HL-60 (cell line): ENCODE measurements around the gene COBL.
A peak's percentile ranks its signal among the peaks of the same experiment; 100 is the strongest.

Source experiments
- DNase-seq, 2 experiments: peaks; one replicate each; pipeline ENCODE4 v3.0.0-alpha.2; 2010 to 2020; ENCODE audit warnings: low read depth in 1 of 2, low spot score in 1 of 2
- H3K27ac ChIP-seq: fragments of 250-450 bp; sonication (Bioruptor Pico); replicated peaks from 2 replicates; pipeline ENCODE4 v1.5.1; 2020; ENCODE audit warnings: mild to moderate bottlenecking, moderate library complexity
- H3K27me3 ChIP-seq: fragments of 250-450 bp; sonication (Bioruptor Pico); 2 replicates; pipeline ENCODE4 v1.5.1; 2021; ENCODE audit warnings: mild to moderate bottlenecking, moderate library complexity; ENCODE audit not compliant: insufficient read depth, poor library complexity, severe bottlenecking
- H3K4me3 ChIP-seq: replicated peaks from 2 replicates; pipeline ENCODE4 v1.5.1; 2011; ENCODE audit warnings: mild to moderate bottlenecking, control low read depth, low read length; ENCODE audit not compliant: insufficient read depth
- GABPA ChIP-seq: IDR thresholded peaks from 2 replicates; pipeline ENCODE4 v1.6.1; 2012; ENCODE audit warnings: low read depth
- POLR2AphosphoS5 ChIP-seq: IDR thresholded peaks from 2 replicates; pipeline ENCODE4 v1.6.1; 2012; ENCODE audit warnings: low read depth
- SPI1 ChIP-seq: IDR thresholded peaks from 2 replicates; pipeline ENCODE4 v1.6.1; 2012; ENCODE audit warnings: low read depth, mild to moderate bottlenecking, borderline replicate concordance
- TF ChIP-seq, protein P1 (sequence below): IDR thresholded peaks from one replicate; pipeline ENCODE4 v1.5.1; 2011; ENCODE audit warnings: low read length, control low read depth, inconsistent platforms; ENCODE audit not compliant: insufficient read depth
- TF ChIP-seq, protein P2 (sequence below): IDR thresholded peaks from 2 replicates; pipeline ENCODE4 v1.6.1; 2012; ENCODE audit warnings: low read depth; ENCODE audit not compliant: insufficient replicate concordance

COBL gene

DNA sequence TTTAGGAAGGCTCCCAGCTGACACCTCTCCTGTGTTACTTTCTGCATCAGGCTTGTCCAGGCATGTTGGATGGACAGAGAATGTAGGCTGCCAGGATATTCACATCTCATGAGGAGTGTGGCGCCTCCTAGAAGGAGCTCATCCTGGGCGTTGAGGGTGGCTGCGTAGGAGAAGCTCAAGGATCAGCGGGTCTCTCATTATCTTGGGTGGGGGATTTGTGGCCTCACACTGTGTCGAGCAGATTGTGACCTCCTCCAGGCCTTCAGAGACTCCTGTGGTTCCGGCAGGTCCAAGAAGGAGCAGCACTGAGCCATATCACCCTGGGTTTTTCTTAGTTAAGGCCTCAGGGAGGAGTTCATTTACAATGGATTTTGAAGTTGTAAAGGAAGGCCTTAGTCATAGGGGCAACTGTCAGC, 8.7 kb upstream of the COBL start:
- H3K27me3 ChIP-seq = no peaks in the 10 kb centered on the region
- H3K4me3 ChIP-seq = no peak overlapping the region
- no peak for DNase-seq
- no peak overlapping the region for H3K27ac ChIP-seq
- no peak for TF ChIP-seq POLR2AphosphoS5
- no peak for TF ChIP-seq GABPA
- TF ChIP-seq, protein P1, sequence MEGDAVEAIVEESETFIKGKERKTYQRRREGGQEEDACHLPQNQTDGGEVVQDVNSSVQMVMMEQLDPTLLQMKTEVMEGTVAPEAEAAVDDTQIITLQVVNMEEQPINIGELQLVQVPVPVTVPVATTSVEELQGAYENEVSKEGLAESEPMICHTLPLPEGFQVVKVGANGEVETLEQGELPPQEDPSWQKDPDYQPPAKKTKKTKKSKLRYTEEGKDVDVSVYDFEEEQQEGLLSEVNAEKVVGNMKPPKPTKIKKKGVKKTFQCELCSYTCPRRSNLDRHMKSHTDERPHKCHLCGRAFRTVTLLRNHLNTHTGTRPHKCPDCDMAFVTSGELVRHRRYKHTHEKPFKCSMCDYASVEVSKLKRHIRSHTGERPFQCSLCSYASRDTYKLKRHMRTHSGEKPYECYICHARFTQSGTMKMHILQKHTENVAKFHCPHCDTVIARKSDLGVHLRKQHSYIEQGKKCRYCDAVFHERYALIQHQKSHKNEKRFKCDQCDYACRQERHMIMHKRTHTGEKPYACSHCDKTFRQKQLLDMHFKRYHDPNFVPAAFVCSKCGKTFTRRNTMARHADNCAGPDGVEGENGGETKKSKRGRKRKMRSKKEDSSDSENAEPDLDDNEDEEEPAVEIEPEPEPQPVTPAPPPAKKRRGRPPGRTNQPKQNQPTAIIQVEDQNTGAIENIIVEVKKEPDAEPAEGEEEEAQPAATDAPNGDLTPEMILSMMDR = no peak
- TF ChIP-seq, protein P2, sequence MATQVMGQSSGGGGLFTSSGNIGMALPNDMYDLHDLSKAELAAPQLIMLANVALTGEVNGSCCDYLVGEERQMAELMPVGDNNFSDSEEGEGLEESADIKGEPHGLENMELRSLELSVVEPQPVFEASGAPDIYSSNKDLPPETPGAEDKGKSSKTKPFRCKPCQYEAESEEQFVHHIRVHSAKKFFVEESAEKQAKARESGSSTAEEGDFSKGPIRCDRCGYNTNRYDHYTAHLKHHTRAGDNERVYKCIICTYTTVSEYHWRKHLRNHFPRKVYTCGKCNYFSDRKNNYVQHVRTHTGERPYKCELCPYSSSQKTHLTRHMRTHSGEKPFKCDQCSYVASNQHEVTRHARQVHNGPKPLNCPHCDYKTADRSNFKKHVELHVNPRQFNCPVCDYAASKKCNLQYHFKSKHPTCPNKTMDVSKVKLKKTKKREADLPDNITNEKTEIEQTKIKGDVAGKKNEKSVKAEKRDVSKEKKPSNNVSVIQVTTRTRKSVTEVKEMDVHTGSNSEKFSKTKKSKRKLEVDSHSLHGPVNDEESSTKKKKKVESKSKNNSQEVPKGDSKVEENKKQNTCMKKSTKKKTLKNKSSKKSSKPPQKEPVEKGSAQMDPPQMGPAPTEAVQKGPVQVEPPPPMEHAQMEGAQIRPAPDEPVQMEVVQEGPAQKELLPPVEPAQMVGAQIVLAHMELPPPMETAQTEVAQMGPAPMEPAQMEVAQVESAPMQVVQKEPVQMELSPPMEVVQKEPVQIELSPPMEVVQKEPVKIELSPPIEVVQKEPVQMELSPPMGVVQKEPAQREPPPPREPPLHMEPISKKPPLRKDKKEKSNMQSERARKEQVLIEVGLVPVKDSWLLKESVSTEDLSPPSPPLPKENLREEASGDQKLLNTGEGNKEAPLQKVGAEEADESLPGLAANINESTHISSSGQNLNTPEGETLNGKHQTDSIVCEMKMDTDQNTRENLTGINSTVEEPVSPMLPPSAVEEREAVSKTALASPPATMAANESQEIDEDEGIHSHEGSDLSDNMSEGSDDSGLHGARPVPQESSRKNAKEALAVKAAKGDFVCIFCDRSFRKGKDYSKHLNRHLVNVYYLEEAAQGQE = no peak
- no peak for TF ChIP-seq SPI1

DNA sequence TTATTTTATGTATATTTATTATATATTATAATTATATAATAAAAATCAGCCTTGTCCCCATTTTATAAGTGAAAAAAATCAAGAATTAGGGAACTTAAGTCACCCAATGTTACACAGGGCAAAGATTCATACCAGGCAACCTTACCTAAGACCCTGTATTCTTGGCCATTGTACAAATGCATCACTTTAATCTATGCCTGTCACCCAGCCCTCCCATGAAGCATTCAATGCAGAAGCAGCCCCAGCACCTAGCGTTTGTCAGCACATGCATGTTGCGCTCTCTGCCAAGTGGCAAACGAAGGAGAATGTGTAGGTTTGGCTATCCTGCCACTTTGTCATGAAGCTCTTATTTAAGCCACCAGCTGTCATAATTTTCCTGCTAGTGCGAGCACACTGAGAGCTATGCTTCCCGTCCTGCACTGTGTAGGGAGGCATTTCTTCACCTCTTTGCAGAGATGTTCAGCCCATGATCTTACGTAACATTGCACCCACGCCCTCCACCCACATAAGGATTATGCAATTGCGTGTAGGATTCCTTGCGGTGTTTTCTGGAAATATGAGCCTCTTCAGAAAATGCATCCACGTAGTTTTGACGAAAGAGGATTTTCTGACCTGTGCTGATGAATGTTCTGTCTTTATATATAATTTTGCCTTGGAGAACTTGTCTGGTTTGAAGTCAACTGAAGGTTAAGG, 7.7 kb upstream of the COBL start:
- DNase-seq = peak; percentile 17 to 25
- Histone ChIP-seq H3K4me3 (no peak overlapping the region), H3K27me3 (no peaks in the 10 kb centered on the region), H3K27ac (no peak overlapping the region)
- TF ChIP-seq, protein P2 = no peak
- TF ChIP-seq GABPA (no peak), SPI1 (no peak), POLR2AphosphoS5 (no peak)
- TF ChIP-seq, protein P1 = no peak

DNA sequence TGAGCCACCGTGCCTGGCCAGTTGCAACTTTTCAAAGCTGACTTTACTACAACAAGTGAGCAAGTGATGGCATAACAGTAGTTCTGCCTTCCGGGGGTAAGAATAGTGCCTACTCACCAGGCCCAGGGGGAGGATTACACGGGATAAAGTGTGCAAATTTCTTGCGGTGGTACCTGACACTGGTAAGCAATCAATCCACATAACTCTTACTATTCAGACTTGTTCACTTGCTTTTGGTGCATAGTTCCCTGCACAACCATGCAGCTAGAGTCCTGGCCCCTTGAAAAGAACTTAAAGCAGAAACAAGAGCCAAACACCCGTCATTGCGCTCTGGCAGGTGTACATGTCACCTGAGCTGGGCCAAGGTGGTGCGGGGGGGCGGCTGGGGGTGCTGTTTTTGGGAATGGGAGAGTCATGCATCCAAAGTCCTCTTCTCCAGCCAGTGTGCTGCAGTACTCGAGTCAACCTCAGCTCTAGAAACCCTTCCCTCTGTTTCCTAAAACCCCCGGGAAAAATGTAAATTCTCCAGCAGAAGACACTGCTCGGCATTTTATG, 5.4 kb upstream of the COBL start:
- TF ChIP-seq, protein P1 = no peak
- TF ChIP-seq, protein P2 = no peak
- TF ChIP-seq POLR2AphosphoS5 = no peak
- TF ChIP-seq SPI1 = no peak
- TF ChIP-seq GABPA = no peak
- peaks cover 9% of the 10 kb centered on the region for H3K27me3 ChIP-seq
- DNase-seq = no peak
- no peak overlapping the region for H3K27ac ChIP-seq
- no peak overlapping the region for H3K4me3 ChIP-seq
